Stimulated activated CD8-positive, alpha-beta memory T cell treated with anti-CD3 and anti-CD28 coated beads, Interleukin-15, amount 100 ng/mL, for 4 hours (primary cell): Measurements from ENCODE around the gene SLC25A29.
A peak's percentile ranks its signal among the peaks of the same experiment; 100 is the strongest.
"Not testable (repeated sequence)": the region's sequence is repeated elsewhere in the genome, so short reads cannot be mapped to it uniquely, and the experiment has no call there.

ENCODE experiments used
- DNase-seq, 2 donors: peaks; one replicate each; pipeline ENCODE4 v3.0.0-alpha.2; 2020; ENCODE audit warnings: low read depth in 2 of 2

The SLC25A29 gene

DNA sequence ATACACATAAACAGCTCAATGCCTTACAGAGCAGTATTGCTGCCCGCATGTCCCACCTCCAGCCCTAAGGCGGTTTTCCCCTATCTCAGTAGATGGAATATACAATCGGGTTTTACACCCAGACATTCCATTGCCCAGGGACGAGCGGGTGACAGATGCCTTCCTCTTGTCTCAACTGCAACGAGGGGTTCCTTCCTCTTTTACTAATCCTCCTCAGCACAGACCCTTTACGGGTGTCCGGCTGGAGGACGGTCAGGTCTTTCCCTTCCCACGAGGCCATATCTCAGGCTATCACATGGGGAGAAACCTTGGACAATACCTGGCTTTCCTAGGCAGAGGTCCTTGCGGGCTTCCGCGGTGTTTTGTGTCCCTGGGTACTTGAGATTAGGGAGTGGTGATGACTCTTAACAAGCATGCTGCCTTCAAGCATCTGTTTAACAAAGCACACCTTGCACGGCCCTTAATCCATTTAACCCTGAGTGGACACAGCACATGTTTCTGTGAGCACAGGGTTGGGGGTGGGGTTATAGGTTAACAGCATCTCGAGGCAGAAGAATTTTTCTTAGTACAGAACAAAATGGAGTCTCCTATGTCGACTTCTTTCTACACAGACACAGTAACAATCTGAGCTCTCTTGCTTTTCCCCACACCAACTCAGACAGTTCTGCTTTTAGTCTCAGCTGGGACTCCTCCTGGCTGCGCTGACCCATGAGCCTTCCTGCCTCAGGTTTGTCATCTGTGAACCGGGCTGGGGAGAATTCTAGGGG, 6.0 kb upstream of the SLC25A29 start:
- DNase-seq, result not testable (repeated sequence)

DNA sequence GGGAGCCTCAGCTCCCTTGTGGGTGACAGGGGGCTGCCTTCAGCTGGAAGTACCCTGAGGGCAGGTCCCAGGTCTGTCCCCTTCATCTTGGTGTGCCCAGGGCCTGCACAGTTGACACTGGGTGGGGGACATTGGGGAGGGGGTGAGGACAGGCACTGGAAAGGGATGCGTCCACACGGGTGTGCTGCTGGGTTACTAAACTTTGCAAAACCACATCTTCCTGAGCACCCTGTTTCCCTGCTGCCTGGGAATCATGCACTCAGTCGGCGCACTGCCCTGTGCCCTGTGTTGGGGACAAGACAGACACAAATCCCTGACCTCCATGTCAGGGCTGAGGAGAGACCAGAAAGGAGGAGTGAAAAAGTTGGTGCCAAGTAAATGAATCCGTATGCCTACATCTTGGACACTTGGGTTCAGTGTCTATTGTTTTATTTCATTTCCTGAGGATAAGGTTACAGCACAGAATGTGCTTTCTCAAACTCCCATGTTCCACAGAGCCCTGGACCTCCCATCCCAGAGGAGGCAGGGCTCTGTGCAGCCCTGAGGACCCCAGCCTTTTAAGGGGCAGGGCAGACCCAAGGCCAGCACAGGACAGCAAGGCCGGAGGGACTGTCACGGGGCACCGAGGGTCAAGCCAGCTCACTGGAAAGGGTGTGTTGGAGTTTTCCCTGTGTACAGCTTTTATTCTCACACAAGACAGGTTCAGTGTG, 2.9 kb upstream of the SLC25A29 start:
- no peak for DNase-seq

DNA sequence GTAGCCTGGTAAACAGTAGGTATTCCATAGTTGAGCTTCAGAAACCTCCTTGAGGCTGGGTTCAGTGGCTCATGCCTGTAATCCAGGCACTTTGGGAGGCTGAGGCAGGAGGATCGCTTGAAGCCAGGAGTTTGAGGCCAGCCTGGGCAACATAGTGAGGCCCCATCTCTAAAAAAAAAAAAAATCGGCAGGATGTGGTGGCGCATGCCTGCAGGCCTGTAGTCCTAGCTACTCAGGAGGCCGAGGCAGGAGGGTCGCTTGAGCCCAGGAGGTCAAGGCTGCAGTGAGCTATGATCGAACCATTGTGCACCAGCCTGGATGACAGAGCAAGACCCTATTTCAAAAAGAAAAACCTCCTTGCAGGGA, 2.2 kb upstream of the SLC25A29 start:
- not testable (repeated sequence) for DNase-seq

DNA sequence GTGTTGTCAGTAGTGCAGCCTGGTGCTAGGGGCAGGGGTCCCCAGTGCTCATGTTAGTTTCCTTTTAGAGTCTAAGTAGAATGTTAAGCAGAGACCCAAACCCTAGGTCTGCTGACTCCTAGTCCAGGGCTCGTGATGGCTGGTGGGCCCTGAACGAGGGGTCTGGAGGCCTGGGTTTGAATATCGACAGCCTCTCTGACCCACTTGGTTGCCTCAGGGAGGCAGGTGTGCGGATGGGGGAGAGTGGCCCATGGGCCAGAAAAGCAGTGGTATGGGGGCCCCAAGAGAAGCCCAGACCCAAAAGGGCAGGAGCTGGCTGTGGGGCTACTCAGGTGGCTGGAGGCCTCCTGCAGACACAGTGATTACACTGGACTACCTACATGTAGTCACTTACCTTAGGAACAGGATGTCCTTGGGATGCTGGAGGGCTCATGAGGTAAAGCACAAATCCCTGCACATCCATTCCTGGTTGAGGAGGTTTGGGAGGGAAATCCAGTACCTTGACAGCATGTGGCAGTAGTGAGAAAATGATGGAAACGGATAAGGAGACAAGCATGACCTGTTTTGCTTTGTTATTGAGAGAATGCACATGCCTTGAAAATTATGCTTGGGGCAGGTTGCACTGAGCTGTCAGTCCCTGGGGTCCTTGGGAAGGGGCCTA, 1.7 kb upstream of the SLC25A29 start:
- DNase-seq, result no peak

DNA sequence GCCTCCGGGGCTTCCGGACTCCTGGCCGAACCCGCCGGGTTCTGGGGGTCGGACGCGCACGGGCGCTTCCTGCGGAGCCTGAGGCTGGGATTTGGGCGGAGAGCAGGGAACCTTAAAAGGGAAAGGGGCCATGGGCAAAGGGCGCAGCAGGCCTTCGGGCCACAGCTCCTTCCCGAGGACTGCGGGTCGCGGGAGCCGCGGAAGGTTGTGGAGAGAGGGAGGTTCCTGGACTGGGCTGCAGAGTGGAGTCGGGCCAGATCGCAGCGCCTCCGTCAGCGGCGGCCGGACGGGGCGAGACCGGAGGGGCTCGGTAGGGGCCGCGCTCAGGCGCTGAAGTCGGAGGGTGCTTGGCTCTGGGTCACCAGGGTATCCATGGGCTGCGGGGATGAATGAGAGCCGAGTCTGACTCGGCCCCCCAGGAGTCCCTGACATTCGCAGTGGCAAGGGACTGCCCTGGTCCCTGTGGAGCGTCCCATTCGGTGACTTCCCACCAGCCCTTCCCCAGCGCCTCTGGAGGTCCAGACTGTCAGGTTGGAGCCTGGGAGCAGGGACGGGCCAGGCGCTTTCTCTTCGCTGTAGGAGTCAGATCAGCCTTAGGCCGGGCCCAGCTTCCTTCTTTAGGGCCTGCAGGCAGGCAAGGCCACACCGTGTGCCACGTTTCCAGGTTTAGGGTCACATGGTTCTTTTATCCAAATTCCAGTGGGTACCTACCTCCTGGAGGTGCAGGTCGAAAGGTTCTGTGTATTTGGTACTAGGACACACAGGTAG, 938 bp upstream of the SLC25A29 start:
- DNase-seq, result no peak

DNA sequence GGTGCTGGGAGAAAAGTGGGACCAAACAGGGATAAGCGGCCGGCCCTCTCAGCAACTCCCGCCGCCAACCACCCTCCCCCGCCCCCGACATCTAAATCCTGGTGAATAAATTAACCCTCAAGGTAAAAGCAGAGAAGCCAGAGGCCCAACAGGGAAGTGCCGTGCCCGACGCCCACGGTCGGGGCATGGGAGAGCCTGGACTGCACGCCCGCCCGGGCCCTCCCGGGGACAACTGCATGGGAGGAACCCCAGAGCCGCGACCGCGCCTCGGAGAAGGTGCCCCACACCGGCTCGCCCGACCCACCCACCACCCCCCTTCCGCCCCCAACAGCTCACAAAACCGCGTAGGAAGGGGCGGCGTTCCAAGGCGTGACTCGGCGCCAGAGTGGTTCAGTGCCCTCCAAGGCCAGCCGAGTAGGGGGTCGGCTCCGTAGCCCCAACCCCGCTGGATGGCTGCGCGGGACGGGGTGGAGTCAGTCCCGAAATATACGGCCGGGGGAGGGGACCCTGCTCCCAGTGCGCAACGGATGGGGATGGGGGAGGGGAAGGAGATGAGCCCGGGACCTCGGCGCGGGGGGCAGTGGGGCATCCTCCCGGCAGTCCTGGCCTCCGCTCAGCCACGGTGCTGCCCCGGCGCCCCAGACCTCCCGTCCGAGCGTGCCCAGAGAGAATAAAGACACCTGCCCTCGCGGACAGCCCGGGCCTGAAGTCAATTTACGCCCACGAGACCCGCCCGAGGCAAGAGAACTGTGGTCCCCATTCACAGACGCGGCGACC, 732 bp downstream of the SLC25A29 start:
- peak; percentile 30 to 50 for DNase-seq

DNA sequence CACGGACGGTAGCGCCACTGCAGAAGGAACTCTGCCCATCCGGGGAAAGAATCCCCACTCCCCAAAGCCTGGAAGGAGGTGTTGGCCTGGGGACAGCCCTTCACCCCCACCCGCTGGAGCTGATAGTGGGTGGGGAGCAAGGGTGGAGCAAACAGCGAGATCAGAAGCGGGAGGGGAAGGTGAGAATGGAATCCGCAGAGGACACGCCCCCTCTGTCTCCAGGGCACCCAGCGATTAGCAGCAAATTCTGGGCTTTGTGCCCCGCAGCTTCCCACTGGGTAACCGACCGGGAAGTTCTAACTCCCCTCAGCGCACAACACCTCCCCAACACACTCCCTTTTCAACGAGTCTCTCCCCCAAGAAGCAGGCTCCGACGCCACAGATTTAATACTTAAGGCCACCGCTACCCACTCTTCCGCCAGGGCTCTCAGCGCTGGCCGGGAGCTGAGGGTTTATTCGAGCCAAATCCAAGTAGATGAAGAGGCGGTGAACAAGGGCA, 1.4 kb downstream of the SLC25A29 start:
- no peak for DNase-seq

DNA sequence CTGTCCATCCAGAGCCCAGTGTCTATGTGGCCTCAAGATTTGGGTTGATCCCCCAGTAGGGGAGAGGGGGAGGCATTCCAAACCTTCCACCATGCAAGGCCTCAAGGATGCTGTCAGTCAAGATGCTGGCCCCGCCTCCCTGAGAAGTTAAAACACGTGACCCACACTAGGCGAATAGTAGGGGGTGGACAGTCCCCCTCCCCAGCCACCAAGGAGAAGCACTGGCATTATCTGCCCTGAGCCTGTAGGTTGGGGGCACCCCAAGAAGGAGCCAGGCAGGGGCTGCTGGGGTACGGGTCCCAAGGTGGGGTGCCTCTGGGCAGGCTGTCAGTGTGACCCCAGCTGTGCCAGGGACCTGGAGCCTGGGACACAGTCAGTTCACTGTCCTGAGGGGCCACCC, 2.3 kb downstream of the SLC25A29 start:
- DNase-seq, result no peak

DNA sequence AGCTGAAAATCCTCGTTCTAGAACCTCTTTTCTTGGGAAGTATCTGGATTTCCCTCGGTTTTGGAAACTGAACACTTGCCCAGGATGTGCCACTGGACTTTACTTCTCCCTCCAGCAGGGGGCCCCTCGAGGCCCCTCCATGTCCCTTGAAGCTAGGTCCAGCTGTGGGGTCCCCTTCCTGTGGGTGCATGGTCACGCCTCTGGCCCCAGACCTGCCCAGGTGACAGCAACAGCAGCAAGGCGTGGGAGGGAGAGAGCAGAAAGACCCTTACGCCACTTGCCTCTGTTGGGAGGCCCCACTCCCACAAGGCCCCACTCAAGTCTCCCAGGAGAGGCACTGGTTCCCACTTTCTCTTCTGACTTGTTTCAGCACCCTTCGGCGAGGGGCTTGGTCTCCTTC, 3.1 kb downstream of the SLC25A29 start:
- DNase-seq, result no peak

DNA sequence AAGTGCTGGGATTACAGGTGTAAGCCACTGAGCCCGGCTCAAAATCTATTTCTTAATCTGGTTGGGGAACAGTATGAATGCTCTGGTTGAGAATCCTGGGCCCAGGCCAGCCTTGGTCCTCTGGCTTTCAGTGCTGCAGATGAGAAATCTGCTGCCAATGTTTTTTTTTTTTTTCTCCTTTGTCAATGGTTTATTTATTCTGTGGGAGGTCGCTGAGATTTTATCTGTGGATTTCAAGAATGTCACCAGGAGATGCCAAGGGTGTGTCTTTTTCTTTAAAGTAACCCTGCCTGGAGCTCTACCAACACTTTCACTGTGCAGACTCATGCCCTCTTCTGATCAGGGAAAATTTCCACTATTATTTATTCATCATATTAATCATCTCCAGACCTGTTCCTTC, 3.6 kb downstream of the SLC25A29 start:
- DNase-seq, result no peak

DNA sequence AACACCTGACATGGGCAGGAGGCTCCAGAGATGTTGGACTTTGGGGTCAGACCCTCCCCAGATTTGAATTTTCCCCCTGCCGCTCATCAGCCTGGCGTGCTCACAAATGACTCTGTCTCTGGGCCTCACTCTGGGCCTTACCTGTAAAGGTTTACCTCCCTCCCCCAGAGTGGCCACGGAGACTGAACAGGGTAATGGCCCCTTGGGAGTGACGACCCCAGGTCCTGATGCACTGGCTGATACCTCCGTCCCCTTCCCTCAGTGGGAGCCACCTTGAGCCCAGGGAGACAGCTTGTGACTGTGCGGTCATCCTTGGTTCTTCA, 7.0 kb downstream of the SLC25A29 start:
- no peak for DNase-seq

DNA sequence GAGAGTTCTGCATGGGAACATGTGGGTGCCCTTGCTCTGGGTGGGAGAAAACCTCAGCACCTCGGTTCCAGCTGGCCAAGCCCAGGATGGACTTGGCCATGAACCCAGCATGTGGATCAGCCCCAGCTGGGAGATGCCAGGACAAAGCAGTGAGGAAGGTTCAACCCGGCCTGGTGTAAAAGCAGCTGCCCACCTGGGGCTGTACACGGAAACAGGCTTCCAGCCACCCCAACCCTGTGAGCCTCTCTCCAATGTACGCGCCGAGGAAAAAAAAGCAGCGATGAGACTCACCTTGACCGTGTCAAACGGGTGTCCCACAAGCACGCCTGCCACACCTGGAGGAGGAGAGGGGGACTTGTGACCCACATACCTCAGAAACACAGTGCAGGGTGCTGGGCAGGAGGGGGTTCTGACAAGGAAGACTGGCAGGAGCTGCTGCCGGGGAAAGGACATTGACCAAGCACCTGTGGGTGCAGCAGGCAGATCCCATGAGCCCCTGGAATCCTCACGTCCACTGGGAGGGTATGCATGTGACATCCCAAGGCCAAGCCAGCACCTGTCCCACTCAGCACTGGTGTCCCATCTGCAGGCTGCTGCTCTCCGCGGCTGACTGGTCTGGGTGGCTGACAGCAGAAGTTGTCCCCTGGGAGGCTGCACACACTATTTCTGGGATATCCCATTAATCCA, 7.5 kb downstream of the SLC25A29 start:
- no peak for DNase-seq

DNA sequence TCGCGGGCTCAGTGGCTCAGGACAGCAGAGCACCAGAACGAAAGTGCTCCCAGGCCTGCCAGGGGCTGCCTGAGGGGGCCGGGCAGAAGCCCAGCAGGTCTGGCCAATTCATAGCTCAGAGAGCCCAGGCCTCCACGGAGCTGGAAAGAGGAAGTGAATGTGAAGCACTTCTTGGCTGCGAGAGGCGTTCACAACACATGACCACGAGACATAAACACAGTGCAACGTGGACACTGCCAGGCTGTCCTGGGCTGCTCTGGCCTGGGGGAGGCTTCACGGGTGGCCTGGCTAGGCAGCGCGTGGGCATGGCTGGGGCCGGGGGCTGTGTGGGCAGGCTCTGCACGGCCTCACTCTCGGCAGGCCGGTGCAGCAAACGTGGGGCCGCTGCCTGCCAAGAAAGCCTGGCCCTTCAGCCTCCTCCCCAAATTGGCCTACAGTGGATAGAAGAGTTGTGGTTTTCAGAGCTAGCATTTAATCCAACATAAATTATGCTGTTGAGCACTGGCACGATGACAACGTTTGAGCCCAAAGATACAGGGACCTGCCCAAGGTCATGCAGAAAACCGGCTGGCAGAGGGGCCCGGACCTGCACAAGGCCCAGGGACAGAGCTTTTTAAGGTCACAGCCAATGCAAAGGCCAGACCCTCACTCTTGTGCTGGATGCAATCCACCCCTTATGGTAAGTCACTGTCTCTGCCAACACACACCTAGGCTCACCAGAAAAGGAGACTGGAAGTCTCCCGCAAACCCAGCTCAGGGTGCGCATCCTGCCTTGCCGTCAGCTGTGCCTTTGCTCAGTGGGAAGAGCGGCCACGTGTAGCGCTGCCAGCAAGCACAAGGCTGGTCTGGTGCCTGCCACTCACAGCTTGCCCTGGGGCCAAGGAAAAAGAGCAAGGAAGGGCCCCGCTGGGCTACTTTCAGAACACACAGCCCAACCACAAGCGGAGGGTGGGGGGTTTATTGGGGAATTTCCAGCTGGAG, 8.6 kb downstream of the SLC25A29 start:
- DNase-seq, result no peak

DNA sequence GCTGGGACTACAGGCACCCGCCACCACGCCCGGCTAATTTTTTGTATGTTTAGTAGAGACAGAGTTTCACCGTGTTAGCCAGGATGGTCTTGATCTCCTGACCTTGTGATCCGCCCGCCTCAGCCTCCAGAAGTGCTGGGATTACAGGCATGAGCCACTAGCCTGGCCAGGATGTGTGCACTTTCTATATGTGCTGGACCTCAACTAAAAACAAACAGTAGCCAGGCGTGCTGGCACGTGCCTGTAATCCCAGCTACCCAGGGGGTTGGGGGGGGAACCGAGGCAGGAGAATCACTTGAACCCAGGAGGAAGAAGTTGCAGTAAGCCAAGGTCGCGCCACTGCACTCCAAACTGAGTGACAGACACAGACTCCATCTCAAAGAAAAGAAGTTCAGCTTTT, 9.5 kb downstream of the SLC25A29 start:
- not testable (repeated sequence) for DNase-seq

DNA sequence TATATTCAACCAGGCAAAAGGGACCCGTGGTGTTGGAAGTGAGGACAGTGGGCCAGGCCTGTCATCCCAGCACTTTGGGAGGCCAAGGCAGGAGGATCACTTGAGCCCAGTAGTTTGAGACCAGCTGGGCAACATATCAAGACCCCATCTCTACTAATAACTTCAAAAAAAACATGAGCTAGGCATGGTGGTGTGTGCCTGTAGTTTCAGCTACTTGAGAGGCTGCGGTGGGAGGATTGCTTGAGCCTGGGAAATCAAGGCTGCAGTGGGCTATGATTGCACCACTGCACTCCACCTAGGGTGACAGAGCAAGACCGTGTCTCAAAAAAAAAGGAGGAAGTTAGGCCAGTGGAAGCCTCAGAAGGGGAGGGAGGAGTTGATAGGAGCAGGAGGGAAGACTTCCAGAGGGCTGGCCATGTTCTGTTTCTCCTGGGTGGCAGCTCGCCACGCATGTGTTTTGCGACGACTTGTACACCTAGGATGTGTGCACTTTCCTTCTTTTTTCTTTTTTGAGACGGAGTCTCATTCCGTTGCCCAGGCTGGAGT, 10.1 kb downstream of the SLC25A29 start:
- DNase-seq, result no peak

DNA sequence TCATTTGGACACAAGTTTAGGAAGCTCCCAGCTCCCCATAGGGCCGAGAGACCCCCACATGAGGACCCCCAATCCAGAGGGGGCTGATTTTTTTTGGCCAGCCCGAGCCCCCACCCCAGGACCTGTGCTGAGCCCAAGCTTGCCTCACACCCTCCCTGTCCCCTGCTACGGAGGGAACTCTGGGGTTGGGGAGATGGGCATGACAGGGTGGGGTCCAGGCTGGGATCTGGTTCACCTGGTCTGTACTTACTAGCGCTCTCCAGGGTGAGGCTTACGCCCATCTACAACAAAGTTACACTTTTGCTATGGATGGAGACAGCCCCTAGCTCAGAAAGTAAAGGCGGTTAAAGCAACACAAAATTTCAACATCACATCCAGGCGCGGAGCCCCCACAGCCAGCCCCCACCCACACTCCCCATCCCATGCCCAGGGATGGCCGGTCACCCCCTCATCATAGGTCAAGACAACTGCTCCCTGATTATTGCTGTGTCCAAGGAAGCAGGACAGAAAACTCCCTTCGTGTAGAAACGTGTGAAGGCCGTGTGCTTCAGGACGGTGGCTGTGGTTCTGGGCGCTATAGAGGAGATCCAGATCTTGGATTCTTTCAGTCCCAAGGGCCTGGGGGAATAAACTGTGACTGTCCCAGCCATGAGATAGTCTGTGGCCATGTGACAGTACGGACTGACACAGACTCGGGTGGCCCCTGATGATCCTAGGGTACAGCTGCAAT, 10.7 kb downstream of the SLC25A29 start:
- no peak for DNase-seq

DNA sequence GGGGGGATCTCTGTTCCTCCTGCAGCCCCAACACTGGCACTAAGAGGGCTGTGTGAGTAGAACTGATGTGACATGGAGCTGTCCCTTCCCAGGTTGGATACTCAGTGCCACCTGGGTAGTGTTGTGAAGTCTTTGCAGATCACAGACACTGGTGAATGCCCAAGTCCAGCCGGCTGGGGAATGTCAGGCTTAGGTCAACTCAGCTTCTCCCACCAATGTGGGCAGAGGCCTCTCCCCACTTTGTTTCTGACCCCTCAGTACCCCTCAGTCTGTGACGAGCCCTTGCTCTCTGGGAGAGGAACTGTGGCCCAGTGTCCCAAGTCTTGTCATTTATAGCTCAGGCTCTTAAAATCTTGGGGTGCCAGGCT, 11.3 kb downstream of the SLC25A29 start:
- DNase-seq, result no peak

DNA sequence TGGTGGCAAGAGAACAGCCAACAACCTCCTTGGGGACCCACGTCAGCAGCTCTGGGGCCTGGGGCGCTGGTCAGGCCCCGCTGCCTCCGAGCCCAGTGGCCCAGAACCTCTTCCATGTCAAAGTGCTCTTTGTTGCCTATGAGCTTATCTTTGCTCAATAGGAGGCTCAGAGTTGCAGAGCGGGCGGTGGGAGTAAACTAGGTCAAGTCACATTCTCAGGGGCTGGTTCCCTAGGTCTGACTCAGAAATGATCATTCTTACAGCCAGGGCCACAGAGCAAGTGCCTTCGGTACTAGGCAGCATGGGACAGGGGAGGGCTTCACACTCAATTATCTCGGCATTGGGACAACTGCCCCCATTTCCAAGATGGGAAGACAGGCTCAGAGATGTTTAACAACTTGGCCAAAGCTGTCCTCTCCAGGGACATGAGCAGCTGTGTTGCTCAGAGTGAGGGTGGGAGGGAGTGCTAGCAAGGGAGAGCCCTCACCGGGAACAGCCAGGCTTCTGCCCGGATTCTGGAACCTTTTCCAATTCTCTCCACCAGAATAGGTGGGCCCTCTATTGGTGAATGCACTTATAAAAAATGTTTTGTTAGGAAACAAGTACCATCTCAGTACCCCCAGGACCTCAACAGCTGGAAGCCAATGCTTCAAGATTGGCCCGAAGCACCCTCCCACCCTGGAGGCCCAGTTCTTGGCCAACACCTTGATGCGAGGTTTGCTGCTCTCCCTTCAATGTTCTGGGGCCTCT, 11.9 kb downstream of the SLC25A29 start:
- no peak for DNase-seq
